HG03575 (cell line): ENCODE measurements around the gene LHFPL6.

ENCODE experiments used
- ATAC-seq: cut with Tn5 transposase; IDR thresholded peaks from one replicate; pipeline ENCODE4 v1.9.1; 2021; ENCODE audit not compliant: unreplicated experiment, insufficient number of reproducible peaks, low FRiP score; ENCODE audit errors: extremely low read depth

LHFPL6 gene

GRCh38 chr13:39377699-39378098 is 225.3 kb downstream of the LHFPL6 start:
- no peak for ATAC-seq

DNA sequence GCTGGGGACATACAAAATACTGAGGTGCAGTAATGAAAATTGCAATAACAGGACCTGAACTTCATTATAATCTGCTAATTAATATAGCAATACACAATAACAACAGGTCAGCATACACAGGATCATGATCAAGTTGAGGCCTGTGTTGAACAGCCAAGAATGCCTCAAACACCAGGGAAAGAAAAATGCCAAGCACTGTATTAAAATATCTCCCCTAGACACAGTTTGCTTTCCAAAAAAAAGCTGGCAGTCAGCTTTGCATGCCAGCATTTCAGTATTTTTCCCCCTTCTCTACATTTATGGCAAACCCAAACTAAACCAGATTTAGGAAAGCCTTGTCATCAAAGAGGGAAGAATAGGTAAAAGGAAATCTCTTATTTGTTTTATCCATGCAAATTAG is 226.9 kb downstream of the LHFPL6 start:
- no peak for ATAC-seq

- no peak for ATAC-seq
Measured at GRCh38 chr13:39375601-39376000, 227.4 kb downstream of the LHFPL6 start.

- ATAC-seq = no peak
Measured at GRCh38 chr13:39374741-39375189, 228.2 kb downstream of the LHFPL6 start.

GRCh38 chr13:39373145-39373544 is 229.8 kb downstream of the LHFPL6 start:
- ATAC-seq = no peak

- no peak for ATAC-seq
Measured at GRCh38 chr13:39371706-39372105, 231.3 kb downstream of the LHFPL6 start.

- no peak for ATAC-seq
Measured at GRCh38 chr13:39370554-39370953, 232.4 kb downstream of the LHFPL6 start.

DNA sequence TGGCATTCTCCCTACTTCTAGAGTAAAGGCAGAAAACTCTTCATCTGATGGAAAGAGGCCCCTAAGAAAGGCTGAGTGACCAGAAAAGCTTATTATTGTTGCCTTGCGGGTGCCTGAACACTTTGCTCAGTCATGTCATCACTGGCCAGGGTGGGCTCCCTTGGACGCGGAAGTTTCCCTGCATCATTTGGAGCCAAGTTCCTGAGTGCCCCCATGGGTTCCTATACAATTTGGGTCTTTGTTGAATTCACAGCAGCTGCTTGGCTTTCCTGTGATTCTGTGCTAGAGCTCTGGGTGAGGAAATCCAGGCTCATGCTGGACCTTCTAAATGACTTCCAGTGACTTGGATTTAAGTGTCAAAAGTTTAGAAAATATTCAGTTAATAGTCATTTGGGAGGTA is 232.9 kb downstream of the LHFPL6 start:
- ATAC-seq = no peak

DNA sequence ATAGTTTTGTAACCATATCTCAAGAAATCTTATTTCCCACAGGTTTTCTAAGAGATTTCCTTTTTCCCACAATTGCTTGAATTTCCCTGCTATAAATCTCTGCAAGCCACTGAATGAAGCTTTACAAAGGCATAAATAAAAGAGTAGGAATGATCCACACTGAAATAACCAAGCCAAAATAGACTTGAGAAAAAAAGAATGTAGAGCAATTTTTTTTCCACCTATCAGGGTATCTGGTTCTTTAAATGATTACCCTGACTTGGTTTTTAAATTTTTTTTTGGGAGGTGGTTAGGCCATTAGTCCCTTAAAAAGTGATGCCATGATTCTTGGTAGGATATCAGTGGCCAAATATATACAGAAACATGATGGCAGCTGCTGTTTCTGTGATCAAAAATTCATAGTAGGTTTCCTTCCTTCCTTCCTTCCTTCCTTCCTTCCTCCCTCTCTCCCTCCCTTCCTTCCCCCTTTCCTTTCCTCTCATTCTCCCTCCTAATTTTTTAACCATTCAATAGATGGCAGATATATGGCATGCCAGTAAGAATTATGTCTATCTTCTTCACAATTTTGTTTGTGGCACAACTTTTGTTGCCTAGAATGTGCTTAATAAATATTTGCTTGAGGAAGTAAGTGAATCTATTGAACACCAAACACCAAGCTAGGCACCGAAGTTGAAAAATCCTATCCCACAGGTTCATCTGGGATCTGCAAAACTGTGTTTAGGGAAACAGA is 233.7 kb downstream of the LHFPL6 start:
- ATAC-seq = no peak

- ATAC-seq = no peak
Measured at GRCh38 chr13:39365879-39366278, 237.1 kb downstream of the LHFPL6 start.

DNA sequence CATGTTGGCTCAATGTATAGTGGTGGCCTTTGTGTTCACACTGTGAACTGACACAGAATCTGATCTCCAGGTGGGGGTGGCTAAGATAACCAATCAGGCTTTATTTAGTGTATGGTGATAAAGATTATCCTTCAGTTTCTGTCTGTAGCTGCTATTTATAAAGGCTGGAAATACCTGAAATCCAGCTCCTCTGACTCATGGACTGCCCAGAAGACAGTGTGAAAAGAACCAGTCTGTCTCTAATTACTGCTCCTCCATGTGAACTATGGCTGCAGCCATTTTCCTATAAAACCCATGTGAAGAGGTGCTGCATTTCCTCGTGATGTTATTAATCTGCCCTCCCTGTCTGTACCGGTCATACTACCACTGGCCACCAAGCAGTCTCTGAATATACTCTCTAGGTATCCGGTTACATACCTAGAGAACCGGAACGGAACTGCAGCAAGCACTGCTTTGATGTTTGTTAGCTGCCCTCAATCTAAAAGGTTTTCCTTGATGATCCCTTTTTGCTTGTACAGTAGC is 238.0 kb downstream of the LHFPL6 start:
- no peak for ATAC-seq

DNA sequence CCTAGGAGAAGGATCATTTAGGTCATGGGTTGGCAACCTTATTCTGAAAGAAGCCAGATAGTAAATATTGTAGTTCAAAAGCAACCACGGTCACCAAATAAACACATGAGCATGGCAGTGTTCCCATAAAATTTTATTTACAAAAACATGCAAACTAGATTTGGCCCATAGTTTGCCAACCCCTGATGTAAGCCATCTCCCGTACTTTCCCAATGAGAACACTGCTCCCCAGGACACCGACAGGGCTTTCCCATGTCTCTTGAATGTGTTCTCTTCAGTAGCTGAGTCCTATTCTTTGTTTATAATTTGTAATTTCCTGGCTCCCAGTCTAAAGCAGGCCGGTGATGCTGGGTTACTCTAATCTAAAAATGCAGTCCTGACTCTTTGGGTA is 239.6 kb downstream of the LHFPL6 start:
- ATAC-seq = no peak

DNA sequence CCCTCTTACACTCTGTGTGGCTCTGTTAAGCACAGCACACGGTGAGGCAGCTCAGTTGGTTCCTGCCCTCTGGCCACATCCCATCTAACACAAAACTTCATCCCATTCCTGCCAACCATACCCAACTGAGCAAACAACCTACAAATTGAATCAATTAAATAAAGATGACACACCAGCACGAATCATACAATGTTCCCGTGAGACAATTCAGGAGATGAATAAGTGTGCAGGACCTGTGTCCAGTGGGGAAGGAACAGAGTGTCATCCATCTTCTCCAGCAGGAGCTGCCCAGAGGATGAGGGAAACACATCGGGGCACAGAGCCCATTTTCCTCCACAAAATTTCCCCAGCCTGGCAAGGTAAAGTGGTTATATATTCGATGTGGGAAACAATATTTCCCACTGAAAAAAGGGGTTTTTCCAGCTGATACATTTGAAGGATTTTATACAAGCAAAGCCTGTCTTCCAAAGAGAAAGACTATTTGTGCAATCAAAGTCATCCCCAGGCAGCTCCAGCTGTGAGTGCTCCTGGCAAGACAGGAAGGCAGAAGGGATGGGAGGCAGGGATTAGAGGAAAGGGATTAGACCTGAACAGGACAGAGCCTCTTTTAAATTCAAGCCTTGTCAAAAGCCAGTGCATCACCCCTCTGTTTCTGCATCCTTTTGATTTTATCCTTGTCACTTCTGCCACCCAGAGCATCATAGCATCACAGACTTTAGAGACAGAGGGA is 240.2 kb downstream of the LHFPL6 start:
- no peak for ATAC-seq

GRCh38 chr13:39353988-39354387 is 249.0 kb downstream of the LHFPL6 start:
- no peak for ATAC-seq

DNA sequence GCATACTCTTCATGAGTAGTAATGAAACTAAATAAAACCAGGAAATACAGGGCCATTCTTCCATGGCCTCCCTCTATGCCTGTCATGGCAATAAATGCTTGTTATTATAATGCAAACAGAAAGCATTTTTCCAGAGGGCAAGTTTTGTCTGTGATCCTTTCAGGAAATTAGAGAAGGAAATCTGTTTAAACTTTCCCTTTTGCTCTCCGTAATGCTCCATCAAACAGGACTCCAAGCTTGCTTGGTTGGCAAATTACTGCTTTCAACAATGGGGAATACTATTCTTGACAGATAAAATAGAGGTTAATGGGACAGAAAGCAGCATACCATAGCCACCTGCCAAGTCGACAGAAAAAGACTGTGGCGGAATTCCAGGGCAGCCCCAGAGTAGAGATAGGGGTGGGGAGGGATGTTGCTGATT is 252.5 kb downstream of the LHFPL6 start:
- no peak for ATAC-seq

DNA sequence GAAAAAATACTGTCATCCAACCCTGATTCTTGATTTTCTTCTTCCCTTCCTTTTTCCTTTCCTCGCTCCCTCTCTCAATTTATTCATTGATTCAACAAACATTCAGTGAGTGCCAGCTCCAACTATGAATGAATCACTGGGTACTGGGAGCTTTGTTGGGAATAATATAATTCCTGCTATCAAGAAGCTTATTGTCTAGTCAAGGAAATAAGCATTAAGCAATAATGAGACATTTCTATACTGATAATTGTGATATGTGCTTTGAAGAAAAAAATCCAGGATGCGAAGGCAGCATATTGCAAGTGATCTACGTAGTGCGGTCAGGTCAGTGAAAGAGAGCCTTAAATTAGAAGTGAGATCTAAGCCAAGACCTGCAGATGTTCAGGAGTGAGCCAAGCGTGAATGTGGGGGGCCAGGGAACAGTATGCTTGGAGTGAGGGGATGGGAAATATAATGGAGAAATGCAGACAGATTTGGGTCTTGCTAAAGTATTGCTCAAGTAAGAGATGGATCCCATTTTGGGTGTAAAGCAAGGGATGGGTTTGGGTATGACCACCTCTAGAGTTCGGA is 253.5 kb downstream of the LHFPL6 start:
- no peak for ATAC-seq

- ATAC-seq = no peak
Measured at GRCh38 chr13:39347926-39348901, 254.8 kb downstream of the LHFPL6 start.

DNA sequence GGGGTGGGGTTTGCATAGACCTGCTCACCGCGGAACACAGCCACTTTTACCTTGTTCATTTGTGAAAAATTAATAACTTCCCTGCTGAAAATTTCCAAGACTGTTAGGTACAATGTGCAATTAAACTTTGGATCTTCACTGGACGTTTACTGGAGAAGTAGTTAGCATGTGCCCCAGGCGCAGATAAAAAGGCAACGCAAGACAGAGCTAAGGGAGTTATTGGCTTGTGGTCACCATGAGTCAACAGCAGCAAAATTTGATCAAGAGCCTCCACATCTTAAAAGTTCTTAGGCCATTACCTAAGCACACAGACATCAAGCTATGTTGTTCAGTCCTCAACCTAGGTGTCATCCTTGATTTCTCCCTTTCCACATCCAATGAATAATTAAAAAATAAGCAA is 257.0 kb downstream of the LHFPL6 start:
- ATAC-seq = no peak

DNA sequence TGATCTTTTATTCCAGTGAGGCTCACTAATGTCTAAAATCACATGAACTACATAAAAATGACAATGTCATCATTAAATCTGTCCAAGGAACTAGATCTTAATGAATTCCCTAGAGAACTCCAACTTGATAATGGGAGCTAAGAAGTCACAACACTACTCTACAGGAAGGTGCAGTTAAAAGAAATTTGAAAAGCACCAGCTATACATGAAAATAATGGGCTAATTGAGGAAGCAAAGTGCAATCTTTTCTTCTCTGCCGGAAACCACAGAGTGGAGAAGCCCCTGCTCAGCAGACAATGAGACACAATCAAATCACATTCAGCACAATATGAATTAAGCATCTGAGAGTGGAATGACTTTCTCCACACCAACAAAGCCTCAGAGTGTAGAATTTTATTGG is 261.7 kb downstream of the LHFPL6 start:
- no peak for ATAC-seq
